ENCODE results near the gene BOLA2B. TPM values are rescaled to one million over a fixed set of nuclear protein-coding genes. Genes with fewer than 3 reads are reported as not detected.
"Not testable (repeated sequence)": the region's sequence is repeated elsewhere in the genome, so short reads cannot be mapped to it uniquely, and the experiment has no call there.

Gene BOLA2B
- total RNA-seq, 2 experiments from 2014 or later: 188 to 190 TPM

- H3K27me3 Mint-ChIP-seq: no peaks in the 10 kb centered on the region
- H3K36me3 Mint-ChIP-seq (ENCODE audit: low read depth): peaks cover 43% of the 10 kb centered on the region
- peak within 1 kb of the TSS; percentile 99 for H3K27ac Mint-ChIP-seq
- ChIA-PET CTCF (interaction anchor here (2.0 kb wide), 1 partner anchor 91 kb away, joined by 6 read pairs; the partner anchor contains the start of gene TBX6), POLR2A (interaction anchor here (0.6 to 1.4 kb wide), 8 partner anchors 90 to 564 kb away, joined by 3 to 7 read pairs (median 4); partner anchors contain the start of genes ALDOA and TBX6)
- no peaks in the 10 kb centered on the region for H3K9me3 Mint-ChIP-seq (ENCODE audit: low read depth)
- DNase-seq: peak; percentile 95
- H3K4me3 Mint-ChIP-seq: peak within 1 kb of the TSS; percentile 91
- peak; percentile 53 for ATAC-seq
- H3K4me1 Mint-ChIP-seq: peaks cover 23% of the 10 kb centered on the region
- intact Hi-C loops (cut with DNase I, micrococcal nuclease): loop anchor here in 1 of 2 experiments (1.0 kb wide), 4 partner anchors 60 to 118 kb away; partner anchors contain the start of genes ALDOA, MAPK3 and YPEL3
These were observed 10.0 kb downstream of the BOLA2B start, which contains the start of gene CORO1A for GRCh38 chr16:30183233-30184095. Gene CORO1A, plus strand, starts transcription at chr16:30183602. Its CDS starts 1,608 bp downstream, at chr16:30185210.

DNA sequence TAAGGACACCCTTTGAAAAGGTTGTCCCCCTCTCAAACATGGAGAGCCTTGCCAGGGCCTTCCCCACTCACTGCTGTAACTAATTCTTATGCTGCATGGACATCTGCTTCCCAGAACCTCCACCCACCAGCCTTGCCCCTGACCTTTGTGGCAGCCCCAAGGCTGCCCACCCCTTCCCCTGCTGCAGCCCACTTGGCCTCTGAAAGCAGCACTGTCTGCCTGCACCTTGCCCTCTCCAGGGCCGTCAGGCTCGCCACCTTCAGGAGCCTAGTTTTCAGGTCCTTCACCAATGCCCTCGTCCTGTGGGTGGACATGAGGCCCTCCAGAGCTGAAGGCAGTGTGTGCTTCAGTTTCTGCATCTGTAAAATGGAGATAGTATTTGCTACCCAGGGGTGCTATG, 12.7 kb downstream of the BOLA2B start:
- CTCF ChIA-PET: interaction anchor here (0.9 kb wide), 1 partner anchor 48 kb away, joined by 3 read pairs; no protein-coding TSS in a partner anchor
- no peaks in the 10 kb centered on the region for H3K27me3 Mint-ChIP-seq
- H3K27ac Mint-ChIP-seq: peak overlapping the region; percentile 42

DNA sequence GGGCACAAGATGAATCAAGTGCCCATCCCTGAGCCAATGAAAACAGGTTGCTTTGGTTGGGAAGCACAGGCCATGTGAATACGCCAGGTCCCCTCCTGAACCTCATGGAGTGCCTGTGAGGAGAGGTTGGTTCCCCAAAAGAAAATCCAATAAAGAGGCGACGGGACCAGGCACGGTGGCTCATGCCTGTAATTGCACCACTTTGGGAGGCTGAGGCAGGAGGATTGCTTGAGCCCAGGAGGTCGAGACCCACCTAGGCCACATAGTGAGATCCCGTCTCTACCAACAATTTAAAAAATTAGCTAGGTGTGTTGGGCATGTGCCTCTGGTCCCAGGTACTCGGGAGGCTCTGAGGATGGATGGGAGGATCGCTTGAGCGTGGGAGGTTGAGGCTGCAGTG, 13.5 kb downstream of the BOLA2B start:
- POLR2A ChIA-PET: no interaction called here
- ATAC-seq (no peak), DNase-seq (no peak)
- no peak overlapping the region for H3K4me3 Mint-ChIP-seq
- CTCF ChIA-PET: interaction anchor here (0.6 to 0.9 kb wide), 3 partner anchors 47 to 602 kb away, joined by 3 read pairs; no protein-coding TSS in a partner anchor
- H3K36me3 Mint-ChIP-seq (ENCODE audit: low read depth): peaks cover 11% of the 10 kb centered on the region
- no peaks in the 10 kb centered on the region for H3K9me3 Mint-ChIP-seq (ENCODE audit: low read depth)
- H3K27ac Mint-ChIP-seq: no peak overlapping the region
- no peaks in the 10 kb centered on the region for H3K27me3 Mint-ChIP-seq
- intact Hi-C loops (cut with DNase I, micrococcal nuclease): no loop called here
- peaks cover 8% of the 10 kb centered on the region for H3K4me1 Mint-ChIP-seq

More for the DNA sequence above, 12.7 kb downstream of the BOLA2B start:
- H3K4me3 Mint-ChIP-seq: no peak overlapping the region
- H3K9me3 Mint-ChIP-seq (ENCODE audit: low read depth): no peaks in the 10 kb centered on the region
- POLR2A ChIA-PET: no interaction called here
- peaks cover 19% of the 10 kb centered on the region for H3K36me3 Mint-ChIP-seq (ENCODE audit: low read depth)
- DNase-seq (no peak), ATAC-seq (no peak)
- intact Hi-C loops (cut with DNase I, micrococcal nuclease): no loop called here
- peaks cover 8% of the 10 kb centered on the region for H3K4me1 Mint-ChIP-seq

GRCh38 chr16:30179195-30179594, 14.3 kb downstream of the BOLA2B start:
- H3K27ac Mint-ChIP-seq: no peak overlapping the region
- no peaks in the 10 kb centered on the region for H3K9me3 Mint-ChIP-seq (ENCODE audit: low read depth)
- intact Hi-C loops (cut with DNase I, micrococcal nuclease): no loop called here
- no peak for DNase-seq
- no peak overlapping the region for H3K4me3 Mint-ChIP-seq
- H3K36me3 Mint-ChIP-seq (ENCODE audit: low read depth): peaks cover 3% of the 10 kb centered on the region
- H3K4me1 Mint-ChIP-seq: peaks cover 8% of the 10 kb centered on the region
- POLR2A ChIA-PET: no interaction called here
- CTCF ChIA-PET: interaction anchor here (0.5 kb wide), 1 partner anchor 22 kb away, joined by 3 read pairs; no protein-coding TSS in a partner anchor
- ATAC-seq: no peak
- no peaks in the 10 kb centered on the region for H3K27me3 Mint-ChIP-seq

GRCh38 chr16:30176876-30177275, 16.6 kb downstream of the BOLA2B start:
- CTCF ChIA-PET: interaction anchor here (0.7 kb wide), 1 partner anchor 40 kb away, joined by 3 read pairs; no protein-coding TSS in a partner anchor
- H3K9me3 Mint-ChIP-seq (ENCODE audit: low read depth); H3K27ac Mint-ChIP-seq; ATAC-seq; H3K36me3 Mint-ChIP-seq (ENCODE audit: low read depth); intact Hi-C loops (cut with DNase I, micrococcal nuclease); POLR2A ChIA-PET; H3K4me1 Mint-ChIP-seq; DNase-seq; H3K4me3 Mint-ChIP-seq; H3K27me3 Mint-ChIP-seq: not testable (repeated sequence)

DNA sequence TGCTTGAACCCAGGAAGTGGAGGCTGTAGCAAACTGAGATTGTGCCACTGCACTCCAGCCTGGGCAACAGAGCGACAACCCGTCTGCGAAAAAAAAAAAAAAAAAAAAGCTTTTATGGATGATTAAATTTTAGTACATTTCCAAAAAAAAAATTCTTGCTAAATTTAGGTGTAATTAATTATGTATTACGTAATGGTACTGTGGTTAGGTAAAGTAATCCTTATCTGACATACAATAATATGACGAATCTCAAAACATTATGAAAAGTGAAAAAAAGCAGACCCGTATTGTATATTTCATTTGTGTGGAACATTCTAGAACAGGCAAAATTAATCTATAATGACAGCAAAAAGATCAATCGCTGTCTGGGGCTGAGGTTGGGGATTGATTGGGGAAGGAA, 20.4 kb downstream of the BOLA2B start:
- no peak for DNase-seq
- H3K9me3 Mint-ChIP-seq (ENCODE audit: low read depth): no peaks in the 10 kb centered on the region
- no peak overlapping the region for H3K4me3 Mint-ChIP-seq

GRCh38 chr16:30170145-30170544, 23.3 kb downstream of the BOLA2B start:
- ATAC-seq; DNase-seq; intact Hi-C loops (cut with DNase I, micrococcal nuclease); H3K36me3 Mint-ChIP-seq (ENCODE audit: low read depth); H3K9me3 Mint-ChIP-seq (ENCODE audit: low read depth); POLR2A ChIA-PET; H3K27me3 Mint-ChIP-seq; CTCF ChIA-PET; H3K4me3 Mint-ChIP-seq; H3K27ac Mint-ChIP-seq: not testable (repeated sequence)
- peaks cover 13% of the 10 kb centered on the region for H3K4me1 Mint-ChIP-seq

More for the DNA sequence above, 20.4 kb downstream of the BOLA2B start:
- no peaks in the 10 kb centered on the region for H3K4me1 Mint-ChIP-seq
- ChIA-PET CTCF (no interaction called here), POLR2A (interaction anchor here (0.7 kb wide), 1 partner anchor 83 kb away, joined by 3 read pairs; no protein-coding TSS in a partner anchor)
- intact Hi-C loops (cut with DNase I, micrococcal nuclease): no loop called here
- no peak overlapping the region for H3K27ac Mint-ChIP-seq
- H3K27me3 Mint-ChIP-seq: no peaks in the 10 kb centered on the region
- ATAC-seq: no peak
- no peaks in the 10 kb centered on the region for H3K36me3 Mint-ChIP-seq (ENCODE audit: low read depth)

GRCh38 chr16:30169416-30169815, 24.1 kb downstream of the BOLA2B start:
- intact Hi-C loops (cut with DNase I, micrococcal nuclease); H3K27ac Mint-ChIP-seq; ATAC-seq; DNase-seq; H3K27me3 Mint-ChIP-seq; H3K4me3 Mint-ChIP-seq; POLR2A ChIA-PET; CTCF ChIA-PET; H3K9me3 Mint-ChIP-seq (ENCODE audit: low read depth); H3K36me3 Mint-ChIP-seq (ENCODE audit: low read depth): not testable (repeated sequence)
- H3K4me1 Mint-ChIP-seq: peaks cover 16% of the 10 kb centered on the region

- intact Hi-C loops (cut with DNase I, micrococcal nuclease); H3K36me3 Mint-ChIP-seq (ENCODE audit: low read depth); POLR2A ChIA-PET; H3K27ac Mint-ChIP-seq; H3K4me3 Mint-ChIP-seq; H3K27me3 Mint-ChIP-seq; H3K9me3 Mint-ChIP-seq (ENCODE audit: low read depth); DNase-seq; ATAC-seq: not testable (repeated sequence)
- H3K4me1 Mint-ChIP-seq: peaks cover 16% of the 10 kb centered on the region
- CTCF ChIA-PET: interaction anchor here (0.6 kb wide), 1 partner anchor 17 kb away, joined by 3 read pairs; no protein-coding TSS in a partner anchor
These were observed 24.7 kb downstream of the BOLA2B start for GRCh38 chr16:30168746-30169145.

GRCh38 chr16:30166202-30166902, 27.1 kb downstream of the BOLA2B start:
- peaks cover 19% of the 10 kb centered on the region for H3K4me1 Mint-ChIP-seq
- ChIA-PET POLR2A (no interaction called here), CTCF (interaction anchor here (0.6 kb wide), 1 partner anchor 267 kb away, joined by 3 read pairs; the partner anchor contains the start of gene SEZ6L2)
- ATAC-seq (peak; percentile 39), DNase-seq (no peak)
- intact Hi-C loops (cut with DNase I, micrococcal nuclease): no loop called here
- no peak overlapping the region for H3K4me3 Mint-ChIP-seq
- no peaks in the 10 kb centered on the region for H3K27me3 Mint-ChIP-seq
- no peaks in the 10 kb centered on the region for H3K9me3 Mint-ChIP-seq (ENCODE audit: low read depth)
- no peaks in the 10 kb centered on the region for H3K36me3 Mint-ChIP-seq (ENCODE audit: low read depth)
- H3K27ac Mint-ChIP-seq: no peak overlapping the region

DNA sequence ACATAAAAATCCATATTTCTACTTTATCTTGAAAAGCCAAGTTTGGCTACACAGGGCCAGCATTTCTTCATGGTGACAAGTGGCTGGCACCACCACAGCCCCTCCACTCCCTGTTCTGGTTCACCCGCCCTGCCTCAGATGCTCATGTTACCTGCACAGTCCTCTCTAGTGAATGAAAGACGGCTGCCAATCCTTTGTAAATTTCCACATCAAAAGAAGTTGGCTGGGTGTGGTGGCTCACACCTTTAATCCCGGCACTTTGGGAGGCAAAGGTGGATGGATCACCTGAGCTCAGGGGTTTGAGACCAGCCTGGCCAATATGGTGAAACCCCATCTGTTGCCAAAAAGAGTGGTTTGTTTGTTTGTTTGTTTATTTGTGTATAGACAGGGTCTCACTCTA, 29.9 kb downstream of the BOLA2B start:
- Mint-ChIP-seq H3K27ac (no peak overlapping the region), H3K9me3 (ENCODE audit: low read depth) (no peaks in the 10 kb centered on the region), H3K4me1 (peaks cover 19% of the 10 kb centered on the region), H3K4me3 (no peak overlapping the region), H3K27me3 (no peaks in the 10 kb centered on the region), H3K36me3 (ENCODE audit: low read depth) (no peaks in the 10 kb centered on the region)
- CTCF ChIA-PET: interaction anchor here (0.7 kb wide), 2 partner anchors 12 to 336 kb away, joined by 3 read pairs; no protein-coding TSS in a partner anchor
- ATAC-seq: no peak
- intact Hi-C loops (cut with DNase I, micrococcal nuclease): no loop called here
- DNase-seq: no peak
- POLR2A ChIA-PET: no interaction called here
